ENCODE results near the gene IL7R. TPM values are rescaled to one million over a fixed set of nuclear protein-coding genes. Genes with fewer than 3 reads are reported as not detected.

Gene IL7R
- total RNA-seq, 1 experiment from 2014 or later = not detected

- no peak for TF ChIP-seq CTCF (conservative IDR thresholded peaks at IDR 0.05)
- Mint-ChIP-seq H3K4me1 (no peaks in the 10 kb centered on the region), H3K4me3 (no peak overlapping the region), H3K9me3 (peaks cover 13 to 15% of the 10 kb centered on the region in 2 experiments; a peak in 4 of 5 replicates), H3K36me3 (ENCODE audit: insufficient read depth in 1 of 3, low read depth in 3 of 3) (peaks cover 0 to 2% (median 0%) of the 10 kb centered on the region in 3 experiments; a peak in 1 of 7 replicates), H3K27ac (no peak overlapping the region), H3K27me3 (ENCODE audit: low read depth) (peaks cover 32% of the 10 kb centered on the region)
- no peaks in the 10 kb centered on the region for H4K20me1 ChIP-seq (ENCODE audit: control insufficient read depth, insufficient read depth, insufficient read length)
- H4K91ac ChIP-seq (ENCODE audit: insufficient read length, low read depth, low read length) = no peak overlapping the region
- no peak overlapping the region for H3T11ph ChIP-seq (ENCODE audit: low read length)
- H3K23ac ChIP-seq (ENCODE audit: insufficient read length, low read depth, low read length) = no peak overlapping the region
- H2BK20ac ChIP-seq (ENCODE audit: low read depth, low read length, poor library complexity, severe bottlenecking) = no peak overlapping the region
- H3K56ac ChIP-seq (ENCODE audit: insufficient read length, low read depth, low read length) = no peak overlapping the region
- H3K14ac ChIP-seq (ENCODE audit: insufficient read depth, low read length) = no peak overlapping the region
- H2AK5ac ChIP-seq (ENCODE audit: insufficient read length, low read length) = no peak overlapping the region
- H4K5ac ChIP-seq (ENCODE audit: insufficient read length, low read depth, low read length) = no peak overlapping the region
- H3K27ac ChIP-seq (ENCODE audit: insufficient read length, low read depth, low read length) = no peak overlapping the region
- H3K79me2 ChIP-seq (ENCODE audit: insufficient read depth, low read length) = no peaks in the 10 kb centered on the region
- no peaks in the 10 kb centered on the region for H3K4me1 ChIP-seq (ENCODE audit: insufficient read depth, low read length)
- no peak overlapping the region for H2BK12ac ChIP-seq (ENCODE audit: insufficient read length, low read depth, low read length)
- no CpG with 5 or more reads among the region's 4 CpGs for WGBS (ENCODE audit: extremely low coverage, insufficient read length, low lambda C conversion rate)
- H2BK5ac ChIP-seq (ENCODE audit: insufficient read length, low read length) = no peak overlapping the region
- no peaks in the 10 kb centered on the region for H3K23me2 ChIP-seq (ENCODE audit: insufficient read length, low read depth, low read length, poor library complexity, severe bottlenecking)
- no peak overlapping the region for H2AFZ ChIP-seq (ENCODE audit: low read length)
- H3K18ac ChIP-seq (ENCODE audit: insufficient read length, low read depth, low read length) = no peak overlapping the region
- H3K4ac ChIP-seq (ENCODE audit: low read depth, low read length) = no peak overlapping the region
- no peak overlapping the region for H2BK15ac ChIP-seq (ENCODE audit: low read depth, low read length)
- H3K27me3 ChIP-seq (ENCODE audit: insufficient read depth, low read length) = peaks cover 3% of the 10 kb centered on the region; the same call in 1 of the 2 replicates
- no peaks in the 10 kb centered on the region for H3K79me1 ChIP-seq (ENCODE audit: insufficient read depth, low read depth, low read length, poor library complexity, severe bottlenecking)
- DNase-seq = no peak
- no peaks in the 10 kb centered on the region for H3K9me3 ChIP-seq (ENCODE audit: control insufficient read depth, low read depth, low read length)
- H2BK120ac ChIP-seq (ENCODE audit: low read depth, low read length, poor library complexity, severe bottlenecking) = no peak overlapping the region
- H4K8ac ChIP-seq (replicated peaks; ENCODE audit: insufficient read length, low read depth, low read length) = no peak overlapping the region
- H3K4me2 ChIP-seq (ENCODE audit: insufficient read depth, insufficient read length, low read length) = no peak overlapping the region
- H3K9ac ChIP-seq (ENCODE audit: extremely low read depth, insufficient read length, low read length) = no peak overlapping the region
Measured at GRCh38 chr5:35919191-35919590, 62.5 kb downstream of the IL7R start.
